NCI-H82 (cell line): ENCODE results near the gene ARCN1.
A peak's percentile ranks its signal among the peaks of the same experiment; 100 is the strongest.
"Not testable (repeated sequence)": the region's sequence is repeated elsewhere in the genome, so short reads cannot be mapped to it uniquely, and the experiment has no call there.

Experiments
- DNase-seq: peaks from one replicate; lab custom pipeline; 2025; lab: John Stamatoyannopoulos, UW

ARCN1 gene

DNA sequence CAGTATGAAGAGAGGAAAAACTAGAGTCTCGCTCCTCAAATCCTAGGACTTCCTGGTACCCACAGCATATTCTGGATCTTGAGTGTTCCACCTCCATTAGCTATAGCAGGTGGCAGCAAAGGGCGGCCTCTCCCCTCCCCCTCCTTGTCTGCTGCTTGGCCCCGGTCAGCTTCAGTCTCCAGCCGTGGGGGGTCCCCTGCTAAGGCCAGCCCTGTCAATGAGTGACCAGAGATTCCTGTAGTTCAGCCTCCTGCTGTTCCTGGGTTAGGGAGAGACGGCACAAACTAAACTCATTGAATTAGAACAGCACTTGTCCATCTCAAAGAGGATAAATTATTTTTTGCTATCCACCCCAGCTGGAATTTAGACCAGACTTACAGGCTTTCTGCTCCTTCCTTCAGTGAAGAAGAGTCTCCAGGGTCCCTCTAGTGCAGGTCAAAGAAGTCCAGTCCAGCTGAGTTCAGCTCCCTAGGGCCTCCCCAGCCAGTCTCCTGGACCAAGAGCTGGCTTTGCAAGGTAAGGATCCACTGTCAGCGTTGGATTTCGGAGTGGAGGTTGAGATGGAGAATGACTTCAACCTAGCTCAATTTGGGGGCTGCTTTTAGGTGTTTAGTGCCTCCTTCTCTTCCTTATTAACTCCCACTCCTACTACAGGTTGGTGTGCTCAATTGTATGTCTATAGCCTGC lies 34.1 kb downstream of the ARCN1 start:
- no peak for DNase-seq

DNA sequence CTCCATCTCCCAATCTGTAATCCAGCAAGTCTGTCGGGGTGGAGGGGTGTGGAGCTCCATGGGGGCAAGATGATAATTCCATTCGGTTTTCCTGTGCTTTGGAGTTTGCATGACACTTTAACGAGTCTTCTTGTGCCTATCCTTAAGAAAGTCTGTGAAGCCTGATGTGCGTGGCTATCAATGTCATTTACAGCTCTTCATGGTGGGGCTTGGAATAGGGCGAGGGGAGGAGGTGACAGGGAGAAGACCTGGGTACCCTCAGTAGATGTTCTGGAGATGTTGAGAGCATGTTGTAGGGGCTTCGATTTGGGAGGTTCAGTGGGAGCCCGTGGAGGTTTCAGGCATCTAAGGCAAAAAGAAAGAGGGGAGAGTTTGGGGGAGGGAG lies 34.6 kb downstream of the ARCN1 start:
- no peak for DNase-seq

DNA sequence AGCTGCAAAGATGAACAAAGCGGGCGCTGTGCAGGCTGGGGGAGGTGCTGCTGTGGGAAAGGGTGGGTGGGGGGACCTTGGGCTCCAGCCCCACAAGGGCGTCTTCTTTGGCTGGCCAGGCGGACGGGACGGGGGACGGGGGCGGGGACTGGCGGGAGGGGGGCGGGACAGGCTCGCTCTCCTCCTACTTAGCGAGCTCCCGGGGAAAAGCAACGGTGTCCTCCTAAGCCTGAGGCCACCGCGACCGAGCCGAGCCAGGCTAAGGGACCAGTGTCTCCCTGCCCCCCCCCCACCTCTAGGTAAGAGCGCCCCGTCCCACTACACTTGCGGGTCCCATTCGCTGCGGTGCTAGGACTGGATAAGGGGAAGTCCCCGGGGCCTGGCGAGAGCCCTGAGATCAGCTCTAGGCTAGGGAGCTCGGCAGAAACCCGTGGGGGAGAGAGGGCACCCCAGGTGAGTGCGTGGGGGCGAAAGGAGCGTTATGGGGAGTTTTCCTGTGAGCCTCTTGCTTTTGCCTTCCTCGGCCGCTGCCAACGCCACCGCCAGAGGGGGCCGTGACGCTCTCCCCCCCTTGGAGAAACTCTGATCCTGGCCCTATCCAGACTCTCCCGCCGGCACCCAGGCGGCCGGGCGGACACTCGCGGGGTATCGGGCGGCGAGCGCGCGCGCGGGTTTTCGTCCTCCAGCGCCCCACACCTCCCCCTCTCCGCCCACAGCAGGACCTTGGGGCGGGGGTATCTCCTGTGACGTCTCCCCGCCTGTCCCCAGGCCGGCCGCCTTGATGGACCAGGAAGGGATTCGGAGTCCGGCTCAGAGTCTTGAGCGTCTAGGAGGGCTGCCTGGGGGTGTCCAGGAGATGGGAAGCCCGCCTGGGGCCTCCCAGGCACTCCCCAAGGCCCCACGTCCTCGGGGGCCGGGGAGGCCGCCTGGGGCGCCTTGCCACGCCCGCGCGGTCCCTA lies 35.5 kb downstream of the ARCN1 start, which contains the start of gene PHLDB1:
PHLDB1 (plus strand) TSS at position 215 of the 959 bp plus-strand sequence. CDS start 6,222 bp downstream, outside the sequence.
- DNase-seq = peak; percentile 64

DNA sequence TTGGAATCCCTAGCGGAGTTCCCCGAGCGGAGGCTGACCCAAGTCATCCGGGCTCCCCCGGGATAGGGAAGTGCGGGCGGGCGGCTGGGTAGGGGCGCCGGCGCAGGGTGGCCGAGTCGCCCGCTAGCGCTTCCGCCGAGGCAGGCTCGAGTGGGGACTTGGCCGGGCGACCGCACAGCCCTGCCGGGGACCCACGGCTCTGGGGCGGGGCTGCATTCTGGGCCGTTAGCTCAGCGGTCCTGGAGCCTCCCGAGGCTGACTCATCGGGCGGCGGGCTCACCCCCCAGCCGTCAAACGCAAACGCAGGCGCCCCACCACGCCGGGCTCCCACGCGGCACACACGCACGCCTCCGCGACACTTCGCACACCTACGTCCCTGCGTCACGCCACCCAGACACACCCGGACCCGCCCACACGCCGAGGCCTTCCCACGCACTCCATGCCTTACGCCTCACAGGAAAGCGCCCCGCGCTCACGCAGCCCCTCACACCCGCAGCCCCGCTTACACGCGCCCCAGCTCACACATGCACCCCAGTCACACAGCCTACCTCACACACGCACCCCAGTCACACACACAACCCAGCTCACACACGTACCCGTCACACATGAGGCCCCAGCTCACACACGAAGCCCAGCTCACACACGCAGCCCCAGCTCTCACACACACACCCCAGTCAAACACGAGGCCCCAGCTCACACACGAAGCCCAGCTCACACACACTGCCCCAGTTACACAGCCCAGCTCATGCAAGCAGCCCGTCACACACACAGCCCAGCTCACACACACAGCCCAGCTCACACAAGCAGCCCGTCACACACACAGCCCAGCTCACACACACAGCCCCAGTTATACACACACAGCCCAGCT lies 36.4 kb downstream of the ARCN1 start:
- peak; percentile 49 for DNase-seq

GRCh38 chr11:118609380-118610224 lies 37.4 kb downstream of the ARCN1 start:
- no peak for DNase-seq

DNA sequence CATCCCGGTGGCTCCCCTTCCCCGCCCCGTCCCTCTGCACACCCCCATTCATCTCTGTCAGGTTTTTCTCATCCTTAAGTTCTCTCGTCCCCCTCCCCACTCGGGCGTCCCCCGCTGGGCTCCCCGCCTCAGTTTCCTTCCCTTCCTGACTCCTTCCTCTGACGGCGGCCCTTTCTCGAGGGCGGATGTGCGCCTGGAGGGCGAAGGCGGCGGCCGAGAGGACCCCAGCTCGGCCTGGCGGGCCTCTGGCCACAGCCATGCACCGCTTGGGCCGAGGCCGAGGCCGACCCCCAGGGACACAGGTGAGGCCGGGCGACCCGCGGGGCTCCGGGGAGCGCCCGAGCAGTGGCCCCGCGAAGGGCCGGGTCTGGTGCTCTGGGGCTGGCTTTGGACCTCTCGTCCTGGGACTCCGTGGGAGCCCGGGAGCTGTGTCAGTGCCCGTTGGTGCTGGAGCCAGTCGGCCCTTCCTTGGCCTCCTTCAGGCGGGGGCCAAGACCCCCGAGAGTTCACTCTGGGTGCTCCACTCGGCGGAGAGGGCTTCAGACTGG lies 38.1 kb downstream of the ARCN1 start:
- DNase-seq = no peak

- peak; percentile 65 for DNase-seq
Observed at GRCh38 chr11:118610773-118611432, 38.7 kb downstream of the ARCN1 start.

- DNase-seq = not testable (repeated sequence)
Observed at GRCh38 chr11:118611433-118611795, 39.2 kb downstream of the ARCN1 start.

DNA sequence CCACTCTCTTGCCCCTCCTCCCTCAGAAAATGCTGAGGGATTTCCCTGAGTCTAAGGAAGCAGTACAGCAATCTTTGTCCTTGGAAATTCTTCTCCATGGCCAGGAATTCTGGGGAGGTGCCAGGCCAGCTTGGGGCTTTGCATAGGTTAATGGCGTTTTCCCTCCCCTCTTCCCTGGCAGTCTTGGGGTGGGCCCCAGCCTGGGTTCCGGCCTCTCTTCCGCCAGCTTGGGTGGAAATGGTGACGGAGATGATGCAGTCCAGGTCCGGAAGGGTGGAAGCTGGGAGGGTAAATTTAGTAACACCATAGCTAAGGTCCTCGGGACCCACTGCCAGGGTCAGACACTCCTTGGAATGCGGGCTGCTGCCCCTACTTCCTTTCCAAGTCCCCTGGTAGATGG lies 40.2 kb downstream of the ARCN1 start:
- DNase-seq = no peak

DNA sequence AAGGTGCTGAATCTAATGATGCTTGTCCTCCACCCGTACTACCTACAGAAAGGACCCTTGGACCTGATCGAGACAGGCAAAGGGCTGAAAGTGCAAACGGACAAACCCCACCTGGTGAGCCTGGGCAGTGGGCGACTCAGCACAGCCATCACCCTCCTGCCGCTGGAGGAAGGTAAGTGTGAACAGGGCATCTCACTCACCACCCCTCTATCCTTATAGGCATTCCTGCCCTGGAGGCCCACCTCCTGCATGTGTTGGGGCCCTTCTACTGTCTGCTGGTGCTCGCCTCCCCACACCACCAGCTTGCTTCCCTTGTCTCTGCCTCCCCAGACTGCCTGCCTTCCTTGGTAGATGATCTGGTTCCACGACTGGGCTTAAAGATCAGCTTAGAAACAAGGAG lies 42.3 kb downstream of the ARCN1 start:
- DNase-seq = no peak

GRCh38 chr11:118615282-118615975 lies 43.2 kb downstream of the ARCN1 start:
- DNase-seq = no peak

GRCh38 chr11:118615976-118616371 lies 43.8 kb downstream of the ARCN1 start:
- DNase-seq = peak; percentile 5

DNA sequence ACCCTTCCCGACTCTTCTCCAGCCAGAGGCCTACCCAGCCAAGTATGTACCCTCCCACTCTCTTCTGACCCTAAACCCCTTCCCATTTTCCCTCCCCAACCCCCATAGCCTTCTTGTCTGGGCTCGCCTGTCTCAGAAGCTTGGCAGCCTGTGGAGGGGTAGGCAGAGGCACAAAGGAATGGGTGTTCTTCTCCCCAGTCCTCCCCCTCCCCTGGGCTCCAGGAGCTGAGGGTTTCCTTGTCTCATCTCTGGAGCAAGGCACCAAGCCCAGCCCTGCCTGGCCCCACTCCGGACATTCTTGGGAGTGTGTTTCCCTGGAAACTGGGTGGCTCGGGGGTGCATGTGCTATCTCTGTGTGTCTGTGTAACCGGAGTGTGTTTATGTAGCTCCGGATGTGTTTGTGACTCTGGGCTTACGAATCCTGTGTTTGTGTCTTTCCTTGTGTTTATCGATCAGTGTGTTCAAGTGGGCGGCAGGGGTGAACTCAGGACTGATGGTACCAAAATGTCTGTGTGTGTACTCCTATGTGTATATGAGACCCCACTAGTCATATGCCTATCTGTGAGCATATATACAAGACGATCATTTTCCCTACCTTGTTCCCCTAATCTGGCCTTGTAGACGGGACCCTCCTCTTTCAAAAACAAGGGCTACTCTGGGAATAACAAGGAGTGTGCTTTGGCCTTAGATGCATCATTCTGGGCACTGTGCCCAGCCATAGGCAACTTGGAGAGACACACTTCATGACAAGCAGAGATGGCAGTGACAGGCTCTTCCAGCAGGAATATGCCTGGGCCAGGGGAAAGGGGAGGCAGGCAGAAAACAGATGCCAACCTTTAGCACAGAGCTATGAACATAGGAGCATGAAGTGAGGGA lies 46.1 kb downstream of the ARCN1 start:
- DNase-seq = no peak

GRCh38 chr11:118618991-118619375 lies 46.8 kb downstream of the ARCN1 start:
- DNase-seq = no peak

DNA sequence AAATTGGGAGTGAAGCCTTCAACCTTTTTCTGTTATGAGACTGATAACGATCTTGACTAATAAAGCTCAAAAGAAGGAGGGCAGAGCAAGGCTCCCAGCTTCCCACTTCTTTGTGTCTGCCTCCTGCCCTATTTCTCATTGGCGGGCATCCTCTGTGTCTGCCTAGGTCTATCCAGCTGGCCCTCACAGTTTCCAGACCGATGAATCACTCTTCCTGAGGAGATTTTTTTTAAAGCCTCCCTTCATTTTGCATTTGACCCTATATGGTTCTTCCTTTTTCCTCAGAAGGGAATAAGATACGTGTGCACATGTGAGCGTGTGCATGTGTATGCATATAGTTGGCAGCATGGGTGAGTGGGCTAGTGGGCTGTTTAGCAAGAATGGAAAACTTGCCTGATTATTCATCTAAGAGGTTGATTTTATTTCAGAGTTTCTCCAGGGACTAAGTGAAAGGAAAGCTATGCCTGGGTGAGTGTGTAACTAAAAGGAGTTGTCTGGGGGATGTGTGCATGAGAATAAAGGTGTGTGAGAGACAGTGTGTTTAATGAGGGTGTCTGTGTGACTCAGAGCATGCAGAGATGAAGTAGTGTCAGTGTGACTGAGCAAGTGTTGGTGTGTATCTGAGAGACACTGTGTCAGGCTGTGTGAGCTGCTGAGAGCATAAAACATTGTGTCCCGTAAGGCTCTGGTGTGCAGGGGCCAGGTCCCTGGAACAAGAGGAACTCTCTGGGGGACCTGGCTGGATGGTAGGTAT lies 47.4 kb downstream of the ARCN1 start:
- no peak for DNase-seq

DNA sequence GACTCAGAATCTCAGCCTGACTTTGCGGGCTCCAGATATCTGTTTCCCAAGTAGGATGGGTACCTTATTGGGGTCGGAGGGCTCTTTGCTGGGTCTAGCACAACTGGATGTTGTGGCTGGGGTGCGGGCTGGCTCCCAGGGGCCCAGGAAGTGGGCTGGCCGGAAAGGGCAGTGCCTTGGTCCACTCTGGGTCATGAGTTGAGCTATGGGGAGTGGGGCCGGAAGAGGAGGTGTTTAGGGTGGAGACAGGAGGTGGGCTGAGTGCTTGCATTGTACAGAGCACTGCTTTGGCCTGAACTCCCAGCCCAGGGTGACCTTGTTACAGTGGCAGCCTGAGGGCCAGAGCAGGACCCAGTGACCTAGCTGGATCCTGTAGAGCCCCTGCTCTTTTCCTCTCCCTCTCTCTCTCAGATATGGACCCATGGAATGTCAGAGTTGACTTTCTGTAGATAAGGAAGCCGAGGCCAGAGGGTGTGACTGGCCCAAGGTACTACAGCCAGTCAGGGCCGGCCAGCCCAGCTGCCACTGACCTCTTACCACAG lies 48.4 kb downstream of the ARCN1 start:
- DNase-seq = no peak

- peak; percentile 92 for DNase-seq
Observed at GRCh38 chr11:118621071-118621783, 49.0 kb downstream of the ARCN1 start.
